Osteoblast (primary cell): ENCODE data around the gene PGAM1. TPM values are rescaled to one million over a fixed set of nuclear protein-coding genes. Genes with fewer than 3 reads are reported as not detected.
"Not testable (repeated sequence)": the region's sequence is repeated elsewhere in the genome, so short reads cannot be mapped to it uniquely, and the experiment has no call there.

Experiments used
- DNase-seq: peaks from one replicate; pipeline ENCODE4 v3.0.0; 2011; ENCODE audit warnings: low spot score, mixed read lengths; ENCODE audit not compliant: insufficient read length; ENCODE audit errors: missing footprints
- H2AFZ ChIP-seq: 2 replicates; pipeline ENCODE4 v1.6.0; 2011; ENCODE audit warnings: mild to moderate bottlenecking, low read length
- H3K27ac ChIP-seq: 2 replicates; pipeline ENCODE4 v1.5.1; 2011; ENCODE audit warnings: mild to moderate bottlenecking, low read depth, low read length, moderate library complexity
- H3K27me3 ChIP-seq: 2 replicates; pipeline ENCODE4 v1.6.0; 2012; ENCODE audit warnings: mild to moderate bottlenecking, control low read depth, inconsistent platforms, low read length, moderate library complexity; ENCODE audit not compliant: insufficient read depth
- H3K36me3 ChIP-seq: 2 replicates; pipeline ENCODE4 v1.5.1; 2011; ENCODE audit warnings: mild to moderate bottlenecking, low read length, control low read depth, moderate library complexity; ENCODE audit not compliant: insufficient read depth
- H3K4me1 ChIP-seq: 2 replicates; pipeline ENCODE4 v1.5.1; 2011; ENCODE audit warnings: mild to moderate bottlenecking, low read length, control low read depth, moderate library complexity; ENCODE audit not compliant: insufficient read depth
- H3K4me2 ChIP-seq: 2 replicates; pipeline ENCODE4 v1.6.0; 2011; ENCODE audit warnings: mild to moderate bottlenecking, low read length; ENCODE audit not compliant: insufficient read depth
- H3K4me3 ChIP-seq: fragments of 200-600 bp; sonication (generic); 3 replicates; pipeline ENCODE4 v1.5.1; 2012; ENCODE audit warnings: mild to moderate bottlenecking, low read length, inconsistent platforms; ENCODE audit not compliant: insufficient read depth
- H3K79me2 ChIP-seq: 2 replicates; pipeline ENCODE4 v1.6.0; 2012; ENCODE audit warnings: mild to moderate bottlenecking, low read length, control low read depth, inconsistent platforms; ENCODE audit not compliant: insufficient read depth
- H3K9me3 ChIP-seq: 2 replicates; pipeline ENCODE4 v1.5.1; 2011; ENCODE audit warnings: low read depth, low read length, control low read depth
- H4K20me1 ChIP-seq: 2 replicates; pipeline ENCODE4 v1.6.0; 2012; ENCODE audit warnings: mild to moderate bottlenecking, low read length, control low read depth; ENCODE audit not compliant: insufficient read depth
- total RNA-seq: library from RNA; depleted of rRNA; stranded (reverse); fragments of >200 nt; gene quantifications from 2 replicates; pipeline ENCODE4 v1.2.3, GENCODE V29; 2012
- TF ChIP-seq, protein P1 (sequence below): IDR thresholded peaks from 2 replicates; pipeline ENCODE4 v1.5.1; 2011; ENCODE audit warnings: mild to moderate bottlenecking, low read depth, low read length, moderate library complexity; ENCODE audit errors: extremely low read depth

The PGAM1 gene
- total RNA-seq, 1 donor, result 330 TPM

DNA sequence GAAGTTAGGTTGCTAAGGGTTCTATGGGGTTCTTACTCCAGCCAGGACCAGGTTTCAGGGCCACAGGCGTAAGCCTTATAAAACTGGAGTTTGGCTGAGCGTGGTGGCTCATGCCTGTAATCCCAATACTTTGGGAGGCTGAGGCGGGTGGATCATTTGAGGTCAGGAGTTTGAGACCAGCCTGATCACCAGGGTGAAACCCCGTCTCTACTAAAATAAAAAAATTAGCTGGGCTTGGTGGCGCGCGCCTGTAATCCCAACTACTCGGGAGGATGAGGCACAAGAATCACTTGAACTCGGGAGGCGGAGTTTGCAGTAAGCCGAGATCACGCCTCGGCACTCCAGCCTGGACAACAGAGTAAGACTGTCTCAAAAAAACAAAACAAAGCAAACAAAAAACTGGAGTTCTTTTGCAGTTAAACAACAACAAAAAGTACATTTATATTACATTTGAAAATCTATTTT, 24.5 kb upstream of the PGAM1 start:
- peak overlapping the region; percentile 97 for H3K4me3 ChIP-seq
- H3K4me1 ChIP-seq, result peaks cover 7% of the 10 kb centered on the region
- peaks cover 3% of the 10 kb centered on the region for H4K20me1 ChIP-seq
- peak overlapping the region; percentile 100 for H3K4me2 ChIP-seq
- H3K79me2 ChIP-seq, result peaks cover 13% of the 10 kb centered on the region
- TF ChIP-seq, protein P1, sequence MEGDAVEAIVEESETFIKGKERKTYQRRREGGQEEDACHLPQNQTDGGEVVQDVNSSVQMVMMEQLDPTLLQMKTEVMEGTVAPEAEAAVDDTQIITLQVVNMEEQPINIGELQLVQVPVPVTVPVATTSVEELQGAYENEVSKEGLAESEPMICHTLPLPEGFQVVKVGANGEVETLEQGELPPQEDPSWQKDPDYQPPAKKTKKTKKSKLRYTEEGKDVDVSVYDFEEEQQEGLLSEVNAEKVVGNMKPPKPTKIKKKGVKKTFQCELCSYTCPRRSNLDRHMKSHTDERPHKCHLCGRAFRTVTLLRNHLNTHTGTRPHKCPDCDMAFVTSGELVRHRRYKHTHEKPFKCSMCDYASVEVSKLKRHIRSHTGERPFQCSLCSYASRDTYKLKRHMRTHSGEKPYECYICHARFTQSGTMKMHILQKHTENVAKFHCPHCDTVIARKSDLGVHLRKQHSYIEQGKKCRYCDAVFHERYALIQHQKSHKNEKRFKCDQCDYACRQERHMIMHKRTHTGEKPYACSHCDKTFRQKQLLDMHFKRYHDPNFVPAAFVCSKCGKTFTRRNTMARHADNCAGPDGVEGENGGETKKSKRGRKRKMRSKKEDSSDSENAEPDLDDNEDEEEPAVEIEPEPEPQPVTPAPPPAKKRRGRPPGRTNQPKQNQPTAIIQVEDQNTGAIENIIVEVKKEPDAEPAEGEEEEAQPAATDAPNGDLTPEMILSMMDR, result no peak
- H2AFZ ChIP-seq, result peak overlapping the region; percentile 87
- H3K27ac ChIP-seq, result peak overlapping the region; percentile 97
- H3K27me3 ChIP-seq, result no peaks in the 10 kb centered on the region
- no peaks in the 10 kb centered on the region for H3K9me3 ChIP-seq
- no peak for DNase-seq
- peaks cover 18% of the 10 kb centered on the region for H3K36me3 ChIP-seq

GRCh38 chr10:97404044-97404443, 21.9 kb upstream of the PGAM1 start:
- TF ChIP-seq, protein P1, result no peak
- no peak overlapping the region for H3K27ac ChIP-seq
- peaks cover 3% of the 10 kb centered on the region for H4K20me1 ChIP-seq
- no peaks in the 10 kb centered on the region for H3K9me3 ChIP-seq
- no peaks in the 10 kb centered on the region for H3K27me3 ChIP-seq
- peaks cover 4% of the 10 kb centered on the region for H3K36me3 ChIP-seq
- peaks cover 7% of the 10 kb centered on the region for H3K4me1 ChIP-seq
- H2AFZ ChIP-seq, result no peak overlapping the region
- peaks cover 13% of the 10 kb centered on the region for H3K79me2 ChIP-seq
- DNase-seq, result no peak
- H3K4me3 ChIP-seq, result no peak overlapping the region
- H3K4me2 ChIP-seq, result no peak overlapping the region

DNA sequence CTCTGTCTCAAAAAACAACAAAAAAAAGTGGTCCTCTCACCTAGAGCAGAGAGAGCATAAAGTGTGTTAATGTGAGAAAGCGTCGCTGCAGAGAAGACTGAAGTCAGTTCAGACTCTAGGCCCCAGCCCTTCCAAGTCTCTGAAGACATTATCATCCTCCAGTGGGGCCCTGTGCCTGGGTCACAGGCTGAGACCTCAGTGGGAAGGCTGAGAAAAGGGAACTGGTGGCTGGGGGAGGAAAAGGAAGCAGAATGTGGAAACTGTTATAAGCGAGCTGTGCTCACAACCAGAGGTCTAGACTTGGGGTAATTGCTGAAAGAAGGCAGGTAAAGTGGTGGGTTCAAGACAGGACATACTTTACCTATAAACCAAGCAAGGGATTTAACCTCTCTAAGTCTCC, 19.9 kb upstream of the PGAM1 start:
- Histone ChIP-seq H4K20me1 (no peaks in the 10 kb centered on the region), H2AFZ (no peak overlapping the region), H3K9me3 (no peaks in the 10 kb centered on the region), H3K27me3 (no peaks in the 10 kb centered on the region), H3K79me2 (no peaks in the 10 kb centered on the region), H3K4me2 (no peak overlapping the region), H3K4me1 (peaks cover under 1% of the 10 kb centered on the region), H3K36me3 (no peaks in the 10 kb centered on the region), H3K4me3 (no peak overlapping the region), H3K27ac (no peak overlapping the region)
- DNase-seq, result no peak
- TF ChIP-seq, protein P1, result no peak

- H3K4me1 ChIP-seq, H3K79me2 ChIP-seq, H3K9me3 ChIP-seq, H3K4me2 ChIP-seq, H4K20me1 ChIP-seq, H3K27ac ChIP-seq, H2AFZ ChIP-seq, H3K4me3 ChIP-seq, DNase-seq, H3K27me3 ChIP-seq, H3K36me3 ChIP-seq: not testable (repeated sequence)
Observed at GRCh38 chr10:97406483-97406882, 19.5 kb upstream of the PGAM1 start.
